HEK293 (cell line): ENCODE measurements around the gene CHN2.

Source experiments
- CTCF ChIA-PET: fragments of 350-600 bp; formaldehyde crosslinking; extraction: SDS; loops from one replicate; lab custom pipeline; 2021; ENCODE audit warnings: antibody characterized with exemption; lab: Yijun Ruan, JAX
- POLR2A ChIA-PET: fragments of 300-600 bp; formaldehyde crosslinking; extraction: SDS; loops from one replicate; lab custom pipeline; 2020; ENCODE audit warnings: antibody characterized with exemption, inconsistent platforms; lab: Yijun Ruan, JAX
- H3K27ac ChIP-seq: fragments of 200-500 bp; sonication (Bioruptor generic); 2 replicates; pipeline ENCODE4 v1.5.1; 2014; ENCODE audit warnings: low read depth, low read length, control low read depth, inconsistent platforms; ENCODE audit errors: extremely low read depth
- H3K36me3 ChIP-seq, 2 experiments: fragments of 200-500 bp in 1 of 2; sonication (Bioruptor generic) in 1 of 2; 1 replicate in 1 of 2; 2 replicates in 1 of 2; pipeline ENCODE4 v1.5.1; 2014 to 2017; ENCODE audit warnings: inconsistent platforms in 2 of 2, low read length in 2 of 2; ENCODE audit not compliant: control insufficient read depth in 2 of 2, insufficient read depth in 1 of 2
- H3K4me1 ChIP-seq: fragments of 200-500 bp; sonication (Bioruptor generic); 2 replicates; pipeline ENCODE4 v1.5.1; 2014; ENCODE audit warnings: mild to moderate bottlenecking, low read length, inconsistent platforms; ENCODE audit not compliant: control insufficient read depth, insufficient read depth
- H3K4me3 ChIP-seq: 2 replicates; pipeline ENCODE4 v1.5.1; 2011; ENCODE audit warnings: low read depth, mild to moderate bottlenecking, control low read depth, low read length, moderate library complexity
- H3K9me3 ChIP-seq: fragments of 200-500 bp; sonication (Bioruptor generic); 2 replicates; pipeline ENCODE4 v1.5.1; 2014; ENCODE audit warnings: low read depth, low read length, inconsistent platforms; ENCODE audit not compliant: control insufficient read depth, insufficient read depth
- ATF2 ChIP-seq: fragments of 450-650 bp; formaldehyde crosslinking; IDR thresholded peaks from 2 replicates; pipeline ENCODE4 v1.5.1; 2016; ENCODE audit warnings: missing biosample characterization, missing genetic modification characterization, low read depth
- HIC1 ChIP-seq: fragments of 450-650 bp; formaldehyde crosslinking; IDR thresholded peaks from 2 replicates; pipeline ENCODE4 v1.5.1; 2016; ENCODE audit warnings: missing biosample characterization, missing genetic modification characterization
- PRDM2 ChIP-seq: fragments of 450-650 bp; formaldehyde crosslinking; IDR thresholded peaks from 2 replicates; pipeline ENCODE4 v1.5.1; 2016; ENCODE audit warnings: missing biosample characterization, missing genetic modification characterization, borderline replicate concordance
- REST ChIP-seq: fragments of 450-650 bp; formaldehyde crosslinking; IDR thresholded peaks from 2 replicates; pipeline ENCODE4 v1.5.1; 2016; ENCODE audit warnings: missing biosample characterization, missing genetic modification characterization
- SCRT1 ChIP-seq: fragments of 450-650 bp; formaldehyde crosslinking; IDR thresholded peaks from 2 replicates; pipeline ENCODE4 v1.5.1; 2016; ENCODE audit warnings: missing biosample characterization, missing genetic modification characterization, borderline replicate concordance
- SP7 ChIP-seq: fragments of 450-650 bp; formaldehyde crosslinking; IDR thresholded peaks from 2 replicates; pipeline ENCODE4 v1.5.1; 2016; ENCODE audit warnings: missing biosample characterization, missing genetic modification characterization
- TSHZ1 ChIP-seq: fragments of 450-650 bp; formaldehyde crosslinking; IDR thresholded peaks from 2 replicates; pipeline ENCODE4 v1.5.1; 2016; ENCODE audit warnings: missing biosample characterization, missing genetic modification characterization, borderline replicate concordance
- ZBTB10 ChIP-seq: fragments of 450-650 bp; formaldehyde crosslinking; IDR thresholded peaks from 2 replicates; pipeline ENCODE4 v1.5.1; 2016; ENCODE audit warnings: missing biosample characterization, missing genetic modification characterization
- ZNF140 ChIP-seq: fragments of 450-650 bp; formaldehyde crosslinking; IDR thresholded peaks from 2 replicates; pipeline ENCODE4 v1.5.1; 2016; ENCODE audit warnings: missing biosample characterization, missing genetic modification characterization
- ZNF16 ChIP-seq: fragments of 450-650 bp; formaldehyde crosslinking; IDR thresholded peaks from 2 replicates; pipeline ENCODE4 v1.5.1; 2016; ENCODE audit warnings: low read depth, missing biosample characterization, missing genetic modification characterization
- ZNF202 ChIP-seq: fragments of 450-650 bp; formaldehyde crosslinking; IDR thresholded peaks from 2 replicates; pipeline ENCODE4 v1.5.1; 2016; ENCODE audit warnings: missing biosample characterization, missing genetic modification characterization, borderline replicate concordance
- ZNF544 ChIP-seq: fragments of 450-650 bp; formaldehyde crosslinking; IDR thresholded peaks from 2 replicates; pipeline ENCODE4 v1.5.0; 2017; ENCODE audit warnings: missing biosample characterization, missing genetic modification characterization
- ZNF549 ChIP-seq: fragments of 450-650 bp; IDR thresholded peaks from 2 replicates; pipeline ENCODE4 v1.5.1; 2018; ENCODE audit warnings: missing biosample characterization, missing genetic modification characterization, mild to moderate bottlenecking, inconsistent platforms, moderate library complexity
- ZNF561 ChIP-seq: fragments of 450-650 bp; IDR thresholded peaks from 2 replicates; pipeline ENCODE4 v1.5.1; 2018; ENCODE audit warnings: missing biosample characterization, missing genetic modification characterization, borderline replicate concordance
- ZNF596 ChIP-seq: fragments of 450-650 bp; IDR thresholded peaks from 2 replicates; pipeline ENCODE4 v1.5.0; 2018; ENCODE audit warnings: missing biosample characterization, mild to moderate bottlenecking, missing genetic modification characterization, moderate library complexity
- ZNF621 ChIP-seq: fragments of 450-650 bp; formaldehyde crosslinking; IDR thresholded peaks from 2 replicates; pipeline ENCODE4 v1.5.1; 2017; ENCODE audit warnings: missing biosample characterization, missing genetic modification characterization
- ZNF701 ChIP-seq: fragments of 450-650 bp; formaldehyde crosslinking; IDR thresholded peaks from 2 replicates; pipeline ENCODE4 v1.5.1; 2016; ENCODE audit warnings: missing biosample characterization, missing genetic modification characterization
- ZNF768 ChIP-seq: fragments of 450-650 bp; formaldehyde crosslinking; IDR thresholded peaks from 2 replicates; pipeline ENCODE4 v1.5.1; 2018; ENCODE audit warnings: missing biosample characterization, mild to moderate bottlenecking, missing genetic modification characterization

The CHN2 gene

GRCh38 chr7:29523728-29524127, 329.2 kb downstream of the CHN2 start:
- TF ChIP-seq ZNF549 (tag by site-specific recombination) (no peak), ZNF202 (tag by site-specific recombination) (no peak), ZNF621 (tag by site-specific recombination) (no peak), ZBTB10 (no peak), ZNF140 (tag by site-specific recombination) (no peak), SCRT1 (tag by site-specific recombination) (no peak), ZNF701 (no peak), ZNF561 (tag by site-specific recombination) (no peak), ZNF544 (no peak), TSHZ1 (tag by site-specific recombination) (no peak), REST (no peak), ZNF768 (tag by site-specific recombination) (no peak), ZNF596 (no peak), SP7 (tag by site-specific recombination) (no peak), HIC1 (tag by site-specific recombination) (no peak), PRDM2 (tag by site-specific recombination) (no peak), ZNF16 (tag by site-specific recombination) (no peak), ATF2 (tag by site-specific recombination) (no peak)
- TF ChIP-seq, all 188 proteins: peak for 0
- Histone ChIP-seq H3K27ac (no peak overlapping the region), H3K4me1 (no peaks in the 10 kb centered on the region), H3K4me3 (no peak overlapping the region), H3K9me3 (0 out of 2 replicates have a peak, but pooled peaks cover 3% of the 10 kb centered on the region), H3K36me3 (no peaks in the 10 kb centered on the region)
- CTCF ChIA-PET: no interaction called here
- POLR2A ChIA-PET: no interaction called here
